IMR-90 (cell line): ENCODE measurements around the gene AQP6. TPM values are rescaled to one million over a fixed set of nuclear protein-coding genes. Genes with fewer than 3 reads are reported as not detected.
A peak's percentile ranks its signal among the peaks of the same experiment; 100 is the strongest.

Experiments used
- ATAC-seq: fragments of 200-7000 bp; cut with Tn5 transposase; 2 replicates; pipeline ENCODE4 v1.9.1; 2020; ENCODE audit warnings: low read depth, mild to moderate bottlenecking, moderate library complexity
- BruUV-seq: library from RNA; stranded (reverse); fragments of 400-500 nt; replicated peaks from 2 replicates; lab custom pipeline; 2021; lab: Mats Ljungman, UMichigan
- CTCF ChIA-PET: fragments of 300-600 bp; formaldehyde crosslinking; extraction: SDS; loops from one replicate; lab custom pipeline; 2021; ENCODE audit warnings: antibody characterized with exemption; lab: Yijun Ruan, JAX
- POLR2A ChIA-PET: fragments of 300-600 bp; sonication (Branson Sonifier 250); formaldehyde crosslinking; loops from one replicate; lab custom pipeline; 2022; ENCODE audit warnings: antibody characterized with exemption; ENCODE audit not compliant: unreplicated experiment; lab: Charles Lee
- DNase-seq: peaks from one replicate; pipeline ENCODE4 v3.0.0; 2013
- H2AFZ ChIP-seq: replicated peaks from 2 replicates; pipeline ENCODE3; 2013; ENCODE audit warnings: low read length, mild to moderate bottlenecking; ENCODE audit not compliant: poor library complexity
- H2AK5ac ChIP-seq: 2 replicates; pipeline ENCODE4 v1.6.1; 2013; ENCODE audit warnings: low read depth, low read length, inconsistent platforms
- H2AK9ac ChIP-seq: replicated peaks from 2 replicates; pipeline ENCODE3; 2013; ENCODE audit warnings: mild to moderate bottlenecking, low read depth, low read length, moderate library complexity; ENCODE audit not compliant: poor library complexity
- H2BK120ac ChIP-seq: 2 replicates; pipeline ENCODE4 v1.6.1; 2013; ENCODE audit warnings: low read depth, low read length, inconsistent platforms
- H2BK15ac ChIP-seq: 3 replicates; pipeline ENCODE4 v1.6.1; 2013; ENCODE audit warnings: low read depth, low read length, inconsistent platforms
- H2BK20ac ChIP-seq: 2 replicates; pipeline ENCODE4 v1.6.1; 2013; ENCODE audit warnings: low read depth, mild to moderate bottlenecking, inconsistent platforms, low read length, moderate library complexity
- H2BK5ac ChIP-seq: 2 replicates; pipeline ENCODE4 v1.6.1; 2013; ENCODE audit warnings: mild to moderate bottlenecking, low read depth, low read length, inconsistent platforms; ENCODE audit not compliant: poor library complexity, severe bottlenecking
- H3K14ac ChIP-seq: replicated peaks from 2 replicates; pipeline ENCODE4 v1.6.1; 2013; ENCODE audit warnings: low read depth, low read length, inconsistent platforms
- H3K18ac ChIP-seq: 2 replicates; pipeline ENCODE4 v1.6.1; 2013; ENCODE audit warnings: low read depth, low read length, control low read depth
- H3K23ac ChIP-seq: 2 replicates; pipeline ENCODE4 v1.6.1; 2013; ENCODE audit warnings: low read depth, low read length, inconsistent platforms
- H3K27ac ChIP-seq: 2 replicates; pipeline ENCODE4 v1.5.1; 2013; ENCODE audit warnings: mild to moderate bottlenecking, control low read depth, low read length; ENCODE audit not compliant: insufficient read depth
- H3K27me3 ChIP-seq: 2 replicates; pipeline ENCODE4 v1.6.1; 2013; ENCODE audit warnings: low read length; ENCODE audit not compliant: control insufficient read depth, insufficient read depth
- H3K36me3 ChIP-seq: 2 replicates; pipeline ENCODE4 v1.6.1; 2013; ENCODE audit warnings: low read length, mixed read lengths; ENCODE audit not compliant: control insufficient read depth, insufficient read depth
- H3K4ac ChIP-seq: 2 replicates; pipeline ENCODE4 v1.6.1; 2013; ENCODE audit warnings: low read depth, low read length, inconsistent platforms
- H3K4me1 ChIP-seq: 2 replicates; pipeline ENCODE4 v1.6.1; 2013; ENCODE audit warnings: low read length, mixed read lengths; ENCODE audit not compliant: control insufficient read depth, insufficient read depth
- H3K4me2 ChIP-seq: 2 replicates; pipeline ENCODE4 v1.6.1; 2013; ENCODE audit warnings: low read depth, mild to moderate bottlenecking, control low read depth, low read length, moderate library complexity
- H3K4me3 ChIP-seq: 2 replicates; pipeline ENCODE4 v1.5.1; 2013; ENCODE audit warnings: low read depth, mild to moderate bottlenecking, control low read depth, low read length, moderate library complexity; ENCODE audit not compliant: insufficient read depth
- H3K56ac ChIP-seq: 2 replicates; pipeline ENCODE4 v1.6.1; 2013; ENCODE audit warnings: low read length, inconsistent platforms; ENCODE audit not compliant: insufficient read depth; ENCODE audit errors: extremely low read depth
- H3K79me1 ChIP-seq, 2 experiments: 2 replicates each; pipeline ENCODE4 v1.6.1; 2013; ENCODE audit warnings: low read length in 2 of 2, inconsistent platforms in 1 of 2, low read depth in 1 of 2
- H3K9ac ChIP-seq: 2 replicates; pipeline ENCODE4 v1.6.1; 2013; ENCODE audit warnings: low read depth, low read length, control low read depth
- H3K9me1 ChIP-seq: 2 replicates; pipeline ENCODE4 v1.6.1; 2013; ENCODE audit warnings: low read length, inconsistent platforms; ENCODE audit not compliant: insufficient read depth
- H3K9me3 ChIP-seq: 2 replicates; pipeline ENCODE4 v1.6.1; 2013; ENCODE audit warnings: low read length; ENCODE audit not compliant: control insufficient read depth, insufficient read depth
- H4K20me1 ChIP-seq: 2 replicates; pipeline ENCODE4 v1.6.1; 2013; ENCODE audit warnings: low read length, inconsistent platforms; ENCODE audit not compliant: insufficient read depth
- H4K5ac ChIP-seq: 2 replicates; pipeline ENCODE4 v1.6.1; 2013; ENCODE audit warnings: mild to moderate bottlenecking, low read depth, low read length, control low read depth
- H4K8ac ChIP-seq, 2 experiments: 2 replicates each; pipeline ENCODE4 v1.6.1; 2013; ENCODE audit warnings: low read depth in 2 of 2, low read length in 2 of 2, control low read depth in 1 of 2, inconsistent platforms in 1 of 2
- H4K91ac ChIP-seq: 2 replicates; pipeline ENCODE4 v1.6.1; 2013; ENCODE audit warnings: low read depth, low read length, inconsistent platforms; ENCODE audit not compliant: insufficient read depth
- WGBS, 2 experiments: methylation state at CpG; one replicate each; pipeline versions ENCODE4 v1.1.5 to v1.1.7; 2013; ENCODE audit warnings: missing lambda C conversion rate in 2 of 2; ENCODE audit not compliant: insufficient read length in 1 of 2; ENCODE audit errors: extremely low coverage in 2 of 2; 5-methylcytosine and 5-hydroxymethylcytosine counted together
- dilution Hi-C: fragments of 300-500 bp; cut with HindIII; formaldehyde crosslinking; loops from one replicate; pipeline ENCODE4 v1.14.3; 2018; ENCODE audit warnings: low sequenced_read_pairs; ENCODE audit not compliant: unreplicated experiment
- in situ Hi-C: fragments of 300-500 bp; cut with MboI; formaldehyde crosslinking; loops from 3 replicates; pipeline ENCODE4 v1.14.3; 2019; ENCODE audit warnings: low sequenced_read_pairs, inconsistent platforms, mixed read lengths
- intact Hi-C: fragments of 100-400 bp; cut with micrococcal nuclease; formaldehyde crosslinking; loops from 2 replicates; pipeline ENCODE4 v1.10.0; 2022
- polyA plus RNA-seq, 3 experiments: library from polyadenylated mRNA; depleted of rRNA; stranded (reverse); fragments of >200 nt; gene quantifications; 2 replicates each; pipeline ENCODE4 v1.2.3, GENCODE V29; 2012; ENCODE audit warnings: low replicate concordance in 1 of 3
- total RNA-seq: library from RNA; depleted of rRNA; stranded (reverse); fragments of >200 nt; gene quantifications from 2 replicates; pipeline ENCODE4 v1.2.3, GENCODE V29; 2012
- TF ChIP-seq, protein P1 (sequence below): fragments of 150-350 bp; IDR thresholded peaks from 2 replicates; pipeline ENCODE4 v1.6.1; 2017; ENCODE audit warnings: mild to moderate bottlenecking, antibody characterized with exemption, low read length, low read depth

AQP6 gene
- total and polyA plus RNA-seq, 2 of the 4 experiments (the other 2 are of a cell fraction) = not detected

DNA sequence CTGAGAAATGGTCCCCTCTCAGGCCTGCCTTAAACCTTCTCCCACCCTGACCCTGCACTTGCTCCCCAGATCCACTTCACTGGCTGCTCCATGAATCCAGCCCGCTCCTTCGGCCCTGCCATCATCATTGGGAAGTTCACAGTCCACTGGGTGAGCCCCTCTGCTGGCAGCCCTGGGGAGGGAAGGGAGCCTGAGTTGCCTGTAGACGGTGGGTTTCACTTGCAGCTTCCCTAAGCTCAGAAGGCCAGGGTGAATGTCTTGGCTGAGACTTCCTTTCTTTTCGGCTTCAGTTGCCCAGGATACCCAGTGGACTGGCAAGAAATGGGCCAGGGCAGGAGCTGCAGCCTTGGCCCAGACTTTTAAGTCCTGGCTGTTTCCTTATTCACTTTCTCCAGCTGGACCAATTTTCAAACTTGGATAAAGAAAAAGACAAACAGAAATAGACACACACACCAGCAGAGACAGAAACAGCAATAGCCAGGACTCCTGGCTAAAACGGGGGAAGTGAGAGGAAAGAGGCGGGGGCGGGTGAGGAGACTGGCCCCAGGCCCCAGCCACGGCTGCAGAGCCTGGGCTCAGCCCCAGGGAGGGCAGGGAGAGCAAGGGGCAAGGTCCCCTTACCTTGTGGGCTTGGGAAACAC is 2.0 kb downstream of the AQP6 start:
- H2AFZ ChIP-seq = peak overlapping the region; percentile 84
- no peaks in the 10 kb centered on the region for H3K79me1 ChIP-seq
- in situ Hi-C loops (loop anchor here (5.0 to 10.0 kb wide), 2 partner anchors 83 to 200 kb away; partner anchors contain the start of gene ASIC1), intact Hi-C loops (loop anchor here (1.0 kb wide), 1 partner anchor 82 kb away; no protein-coding TSS in a partner anchor), dilution Hi-C loops (no loop called here)
- no peaks in the 10 kb centered on the region for H4K20me1 ChIP-seq
- H3K9me3 ChIP-seq = no peaks in the 10 kb centered on the region
- no peak overlapping the region for H2BK20ac ChIP-seq
- H4K5ac ChIP-seq = no peak overlapping the region
- no peak overlapping the region for H3K4me3 ChIP-seq
- no peak overlapping the region for H3K9ac ChIP-seq
- H3K9me1 ChIP-seq = no peaks in the 10 kb centered on the region
- TF ChIP-seq, protein P1, sequence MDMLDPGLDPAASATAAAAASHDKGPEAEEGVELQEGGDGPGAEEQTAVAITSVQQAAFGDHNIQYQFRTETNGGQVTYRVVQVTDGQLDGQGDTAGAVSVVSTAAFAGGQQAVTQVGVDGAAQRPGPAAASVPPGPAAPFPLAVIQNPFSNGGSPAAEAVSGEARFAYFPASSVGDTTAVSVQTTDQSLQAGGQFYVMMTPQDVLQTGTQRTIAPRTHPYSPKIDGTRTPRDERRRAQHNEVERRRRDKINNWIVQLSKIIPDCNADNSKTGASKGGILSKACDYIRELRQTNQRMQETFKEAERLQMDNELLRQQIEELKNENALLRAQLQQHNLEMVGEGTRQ = no peak
- no peak overlapping the region for H4K8ac ChIP-seq
- H2AK5ac ChIP-seq = no peak overlapping the region
- no peak overlapping the region for H2BK5ac ChIP-seq
- H3K23ac ChIP-seq = no peak overlapping the region
- no peak overlapping the region for H2BK15ac ChIP-seq
- BruUV-seq = no TSS peak
- no peak overlapping the region for H2BK120ac ChIP-seq
- no peak for DNase-seq
- ChIA-PET POLR2A (no interaction called here), CTCF (interaction anchor here (0.6 to 1.2 kb wide), 6 partner anchors 64 to 95 kb away, joined by 3 to 6 read pairs (median 4); no protein-coding TSS in a partner anchor)
- H3K18ac ChIP-seq = no peak overlapping the region
- H3K27ac ChIP-seq = no peak overlapping the region
- H3K14ac ChIP-seq = no peak overlapping the region; the same call in 1 of the 2 replicates
- WGBS, 2 experiments = 61% methylated on average over 5 of the region's 8 CpGs; no CpG with 5 or more reads in 1 of the 2 experiments
- no peak overlapping the region for H3K4ac ChIP-seq
- no peaks in the 10 kb centered on the region for H3K36me3 ChIP-seq
- no peaks in the 10 kb centered on the region for H3K4me1 ChIP-seq
- ATAC-seq = 0 out of 2 replicates have a peak, but pooled peaks have one; percentile 8
- H3K56ac ChIP-seq = no peak overlapping the region
- H3K4me2 ChIP-seq = no peak overlapping the region
- H3K27me3 ChIP-seq = peaks cover 27% of the 10 kb centered on the region
- H2AK9ac ChIP-seq = no peak overlapping the region
- no peak overlapping the region for H4K91ac ChIP-seq
